Measurements from ENCODE around the gene HLTF.

- TF ChIP-seq CTCF (conservative IDR thresholded peaks at IDR 0.05; ENCODE audit: low read depth in 2 of 2) (no peak), POLR2AphosphoS5 (IDR thresholded peaks at IDR 0.05; ENCODE audit: low read depth) (no peak), EZH2phosphoT487 (IDR thresholded peaks at IDR 0.05; ENCODE audit: unreplicated experiment) (no peak), JUNB (IDR thresholded peaks at IDR 0.05; ENCODE audit: unreplicated experiment) (no peak), EZH2 (IDR thresholded peaks at IDR 0.05; ENCODE audit: low read depth, unreplicated experiment) (no peak), REST (IDR thresholded peaks at IDR 0.05; ENCODE audit: unreplicated experiment) (no peak), ZNF114 (CRISPR knock-in tag; IDR thresholded peaks at IDR 0.05) (no peak), STAT1 (IDR thresholded peaks at IDR 0.05; ENCODE audit: unreplicated experiment) (no peak), CREB1 (CRISPR knock-in tag; IDR thresholded peaks at IDR 0.05; ENCODE audit: low read depth) (no peak), ETS1 (IDR thresholded peaks at IDR 0.05) (no peak), ZNF331 (CRISPR knock-in tag; IDR thresholded peaks at IDR 0.05; ENCODE audit: low read depth) (no peak), ZNF462 (CRISPR knock-in tag; IDR thresholded peaks at IDR 0.05) (no peak), NANOG (IDR thresholded peaks at IDR 0.05; ENCODE audit: borderline replicate concordance) (no peak)
Measured at GRCh38 chr3:149018247-149018646, 68.1 kb downstream of the HLTF start.

All from GM23338 (cell line).